MCF 10A (cell line): ENCODE measurements around the gene SP140. TPM values are rescaled to one million over a fixed set of nuclear protein-coding genes. Genes with fewer than 3 reads are reported as not detected.

Experiments used
- BruUV-seq: library from RNA; stranded (reverse); fragments of 400-500 nt; replicated peaks from 2 replicates; lab custom pipeline; 2021; lab: Mats Ljungman, UMichigan
- CTCF ChIA-PET: fragments of 300-600 bp; sonication (Branson Sonifier 250); formaldehyde crosslinking; extraction: SDS; loops from one replicate; lab custom pipeline; 2021; ENCODE audit warnings: antibody characterized with exemption, inconsistent platforms; lab: Yijun Ruan, JAX
- POLR2A ChIA-PET: fragments of 300-600, 350-650 bp; sonication (Branson Sonifier 250); formaldehyde crosslinking; extraction: SDS; loops from one replicate; lab custom pipeline; 2020; ENCODE audit warnings: antibody characterized with exemption, inconsistent platforms; lab: Yijun Ruan, JAX
- DNase-seq: peaks from one replicate; pipeline ENCODE4 v3.0.0-alpha.2; 2018; ENCODE audit not compliant: unreplicated experiment
- H3K27ac Mint-ChIP-seq: one replicate; pipeline ENCODE4 v1.8.0; 2022; ENCODE audit warnings: mild to moderate bottlenecking, low read depth, mixed read lengths; ENCODE audit not compliant: unreplicated experiment
- H3K27me3 Mint-ChIP-seq: one replicate; pipeline ENCODE4 v1.8.0; 2022; ENCODE audit warnings: mixed read lengths; ENCODE audit not compliant: insufficient read depth, unreplicated experiment
- H3K36me3 Mint-ChIP-seq: one replicate; pipeline ENCODE4 v1.8.0; 2022; ENCODE audit warnings: mild to moderate bottlenecking, moderate library complexity, mixed read lengths; ENCODE audit not compliant: insufficient read depth, unreplicated experiment
- H3K4me1 Mint-ChIP-seq: one replicate; pipeline ENCODE4 v1.8.0; 2022; ENCODE audit warnings: mixed read lengths; ENCODE audit not compliant: insufficient read depth, unreplicated experiment
- H3K4me3 Mint-ChIP-seq: one replicate; pipeline ENCODE4 v1.8.0; 2022; ENCODE audit warnings: mild to moderate bottlenecking, moderate library complexity, mixed read lengths; ENCODE audit not compliant: unreplicated experiment
- H3K9me3 Mint-ChIP-seq: one replicate; pipeline ENCODE4 v1.8.0; 2022; ENCODE audit warnings: mixed read lengths; ENCODE audit not compliant: unreplicated experiment
- intact Hi-C: fragments of 100-400 bp; cut with micrococcal nuclease; formaldehyde crosslinking; loops from 2 replicates; pipeline ENCODE4 v1.14.1; 2022
- total RNA-seq: library from RNA; stranded (reverse); gene quantifications from 2 replicates; pipeline ENCODE4 v1.2.3, GENCODE V29; 2022
- TF ChIP-seq, protein P1 (sequence below): fragments of 200-600 bp; IDR thresholded peaks from one replicate; pipeline ENCODE4 v1.8.0; 2022; ENCODE audit warnings: antibody characterized with exemption, mild to moderate bottlenecking; ENCODE audit not compliant: unreplicated experiment

Gene SP140
- total RNA-seq, 1 experiment from 2014 or later = not detected

DNA sequence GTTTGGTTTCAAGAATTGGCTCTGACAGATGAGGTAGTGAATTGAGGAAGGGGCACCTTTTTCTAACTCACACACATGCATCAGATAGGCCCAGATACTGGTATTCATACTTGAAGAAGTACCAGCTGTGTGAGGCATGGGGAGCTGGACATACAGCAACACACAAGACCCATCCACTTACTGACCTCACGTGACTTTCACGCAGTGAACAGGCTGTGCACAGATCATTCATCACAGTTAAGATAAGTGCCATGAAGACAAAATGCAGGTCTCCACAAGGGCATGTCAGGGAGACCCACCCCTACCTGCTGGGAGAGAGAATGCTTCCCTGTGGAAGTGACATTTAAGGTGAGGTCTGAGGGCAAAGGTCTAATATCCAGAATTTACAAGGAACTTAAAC lies 44.3 kb upstream of the SP140 start:
- BruUV-seq = no TSS peak
- Mint-ChIP-seq H3K36me3 (peaks cover 6% of the 10 kb centered on the region), H3K27ac (no peak overlapping the region), H3K4me3 (no peak overlapping the region), H3K27me3 (no peaks in the 10 kb centered on the region), H3K9me3 (no peaks in the 10 kb centered on the region), H3K4me1 (no peaks in the 10 kb centered on the region)
- ChIA-PET CTCF (no interaction called here), POLR2A (interaction anchor here (0.6 to 0.7 kb wide), 2 partner anchors 118 to 503 kb away, joined by 3 read pairs; no protein-coding TSS in a partner anchor)
- TF ChIP-seq, protein P1, sequence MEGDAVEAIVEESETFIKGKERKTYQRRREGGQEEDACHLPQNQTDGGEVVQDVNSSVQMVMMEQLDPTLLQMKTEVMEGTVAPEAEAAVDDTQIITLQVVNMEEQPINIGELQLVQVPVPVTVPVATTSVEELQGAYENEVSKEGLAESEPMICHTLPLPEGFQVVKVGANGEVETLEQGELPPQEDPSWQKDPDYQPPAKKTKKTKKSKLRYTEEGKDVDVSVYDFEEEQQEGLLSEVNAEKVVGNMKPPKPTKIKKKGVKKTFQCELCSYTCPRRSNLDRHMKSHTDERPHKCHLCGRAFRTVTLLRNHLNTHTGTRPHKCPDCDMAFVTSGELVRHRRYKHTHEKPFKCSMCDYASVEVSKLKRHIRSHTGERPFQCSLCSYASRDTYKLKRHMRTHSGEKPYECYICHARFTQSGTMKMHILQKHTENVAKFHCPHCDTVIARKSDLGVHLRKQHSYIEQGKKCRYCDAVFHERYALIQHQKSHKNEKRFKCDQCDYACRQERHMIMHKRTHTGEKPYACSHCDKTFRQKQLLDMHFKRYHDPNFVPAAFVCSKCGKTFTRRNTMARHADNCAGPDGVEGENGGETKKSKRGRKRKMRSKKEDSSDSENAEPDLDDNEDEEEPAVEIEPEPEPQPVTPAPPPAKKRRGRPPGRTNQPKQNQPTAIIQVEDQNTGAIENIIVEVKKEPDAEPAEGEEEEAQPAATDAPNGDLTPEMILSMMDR = no peak
- DNase-seq = no peak
- intact Hi-C loops = no loop called here

DNA sequence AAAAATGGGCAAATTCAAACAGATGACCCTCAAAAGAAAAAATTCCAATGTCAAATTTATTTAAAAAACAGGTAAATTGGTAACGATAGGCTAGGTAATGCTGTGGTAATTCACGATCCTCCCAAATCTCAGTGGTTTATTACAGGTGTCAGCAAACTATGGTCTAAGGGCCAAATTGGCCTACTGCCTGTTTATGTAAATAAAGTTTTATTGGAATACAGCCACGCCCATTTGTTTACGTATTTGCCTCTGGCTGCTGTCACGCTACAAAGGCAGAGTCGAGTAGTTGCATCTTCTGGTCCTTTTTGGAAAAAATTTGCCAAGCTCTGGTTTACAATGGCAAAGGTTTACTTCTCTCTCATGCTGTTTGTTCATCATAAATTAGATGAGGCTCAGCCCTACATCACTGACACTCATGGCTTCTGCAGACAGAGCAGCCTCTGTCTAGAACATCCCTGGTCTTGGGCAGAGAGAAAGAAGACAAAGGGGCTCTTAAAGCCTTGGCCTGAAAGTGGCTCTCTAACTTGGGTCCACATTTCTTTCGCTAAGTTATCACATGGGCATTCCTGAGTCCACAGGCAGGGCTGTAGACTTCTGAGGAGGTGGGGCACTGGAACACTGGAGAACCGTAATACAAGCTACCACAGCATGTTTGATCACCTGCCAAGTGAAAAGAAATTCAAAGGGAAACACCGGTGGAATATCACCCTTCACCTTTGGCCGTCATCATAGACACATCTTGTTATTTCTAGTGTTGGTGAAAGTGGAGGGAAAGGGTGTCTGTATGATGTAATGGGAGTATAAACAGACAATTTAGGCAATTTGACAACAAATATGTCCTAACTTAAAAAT lies 40.6 kb upstream of the SP140 start:
- Mint-ChIP-seq H3K9me3 (peaks cover 9% of the 10 kb centered on the region), H3K4me3 (no peak overlapping the region), H3K27me3 (no peaks in the 10 kb centered on the region), H3K27ac (no peak overlapping the region), H3K36me3 (peaks cover 6% of the 10 kb centered on the region), H3K4me1 (no peaks in the 10 kb centered on the region)
- TF ChIP-seq, protein P1 = no peak
- POLR2A ChIA-PET = no interaction called here
- CTCF ChIA-PET = interaction anchor here (0.9 kb wide), 1 partner anchor 22 kb away, joined by 3 read pairs; no protein-coding TSS in a partner anchor
- no TSS peak for BruUV-seq
- no peak for DNase-seq
- intact Hi-C loops = no loop called here

DNA sequence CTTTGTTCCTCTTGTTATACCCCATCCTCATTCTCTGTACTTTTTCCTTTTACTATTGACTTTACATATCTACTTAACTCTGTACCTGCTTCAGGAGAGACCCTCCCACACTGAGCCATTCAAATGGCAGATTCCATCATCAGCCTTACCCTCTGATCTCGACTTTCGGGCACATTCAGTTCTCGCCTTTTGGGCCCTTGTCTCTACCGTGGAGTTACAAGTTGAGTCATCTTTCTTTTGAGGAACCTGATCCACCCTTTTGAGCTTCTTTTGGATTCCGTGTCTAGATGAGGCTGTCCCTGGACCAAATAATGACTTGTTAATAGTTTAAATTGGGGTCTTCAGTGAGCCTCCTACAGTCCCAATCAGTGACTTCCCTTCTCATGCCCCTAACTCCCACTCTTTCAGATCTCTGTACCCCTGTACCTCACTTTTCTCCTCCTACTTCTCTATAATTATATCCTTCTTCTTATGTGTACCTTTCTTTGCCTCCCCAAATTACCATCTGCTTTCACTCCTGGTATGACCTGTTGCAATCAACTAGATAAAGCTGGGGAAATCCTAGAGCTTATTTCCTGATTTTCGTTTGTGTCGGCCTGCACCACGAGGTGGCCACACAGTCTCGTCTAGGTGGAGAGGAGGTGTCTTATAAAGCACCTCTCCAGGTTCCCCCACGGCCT lies 23.0 kb upstream of the SP140 start:
- ChIA-PET POLR2A (no interaction called here), CTCF (no interaction called here)
- Mint-ChIP-seq H3K9me3 (peaks cover 10% of the 10 kb centered on the region), H3K4me3 (no peak overlapping the region), H3K36me3 (peaks cover 35% of the 10 kb centered on the region), H3K4me1 (no peaks in the 10 kb centered on the region), H3K27me3 (no peaks in the 10 kb centered on the region), H3K27ac (no peak overlapping the region)
- TF ChIP-seq, protein P1 = no peak
- intact Hi-C loops = no loop called here
- no peak for DNase-seq
- BruUV-seq = no TSS peak

DNA sequence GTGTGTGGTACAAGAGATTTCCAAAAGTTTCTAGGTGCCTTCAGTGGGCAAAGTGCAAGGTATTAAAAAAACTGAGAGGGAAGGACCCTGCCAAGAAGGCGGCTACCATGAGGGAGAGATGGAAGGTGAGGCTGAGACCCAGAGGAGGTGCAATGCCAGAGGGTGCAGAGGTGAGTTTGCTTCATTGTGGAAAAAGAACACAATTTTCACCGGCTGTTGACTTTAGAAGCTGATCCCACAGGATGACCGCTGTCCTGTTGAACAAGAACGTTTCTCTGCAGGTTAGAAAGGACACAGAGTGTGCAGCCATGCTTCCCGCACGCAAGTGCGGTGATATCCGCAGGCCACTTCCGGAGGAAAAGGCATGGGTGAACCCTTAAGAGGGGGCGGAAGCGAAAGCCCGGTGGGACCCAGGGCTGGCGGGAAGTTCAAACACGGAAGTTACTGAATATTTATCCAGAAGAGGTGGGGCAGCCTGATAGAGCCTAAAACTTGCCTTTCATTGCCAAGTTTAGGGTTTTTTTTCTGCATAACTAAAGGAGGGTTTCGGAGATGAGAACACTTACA lies 22.3 kb upstream of the SP140 start:
- ChIA-PET POLR2A (no interaction called here), CTCF (no interaction called here)
- TF ChIP-seq, protein P1 = no peak

More for the DNA sequence above, 22.3 kb upstream of the SP140 start:
- no peak overlapping the region for H3K4me3 Mint-ChIP-seq
- DNase-seq = no peak
- intact Hi-C loops = no loop called here
- H3K4me1 Mint-ChIP-seq = no peaks in the 10 kb centered on the region
- H3K27ac Mint-ChIP-seq = no peak overlapping the region
- peaks cover 10% of the 10 kb centered on the region for H3K9me3 Mint-ChIP-seq
- H3K36me3 Mint-ChIP-seq = peaks cover 35% of the 10 kb centered on the region
- no TSS peak for BruUV-seq
- H3K27me3 Mint-ChIP-seq = no peaks in the 10 kb centered on the region
